Measurements from ENCODE around the gene PMPCA. TPM values are rescaled to one million over a fixed set of nuclear protein-coding genes. Genes with fewer than 3 reads are reported as not detected.

PMPCA gene
- total RNA-seq, 2 donors from 2014 or later: 82.7 to 85.4 TPM

DNA sequence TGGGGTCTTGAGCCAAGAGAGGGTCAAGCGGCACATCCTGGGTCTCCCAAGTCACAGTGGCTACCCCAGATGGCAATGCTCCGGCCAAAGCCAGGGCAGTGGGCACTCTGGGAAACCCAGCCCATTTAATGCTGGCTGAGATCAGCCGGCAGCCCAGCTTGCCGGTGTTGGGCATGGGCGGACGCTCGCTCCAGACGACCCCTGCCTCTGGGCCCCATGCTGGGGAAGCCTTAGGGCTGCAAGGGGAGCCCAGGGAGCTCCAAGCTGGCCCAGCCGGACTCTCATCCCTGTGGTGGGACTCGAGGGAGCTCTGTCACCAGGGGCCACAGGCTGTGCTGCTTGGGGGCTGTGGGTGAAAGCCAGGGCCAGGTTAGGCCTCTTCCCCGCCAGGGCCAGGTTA lies 31.1 kb upstream of the PMPCA start:
- no peaks in the 10 kb centered on the region for H3K27me3 Mint-ChIP-seq (ENCODE audit: insufficient read depth)
- Histone ChIP-seq H3K27me3 (ENCODE audit: control insufficient read depth, insufficient read depth, low read length, poor library complexity, severe bottlenecking) (no peaks in the 10 kb centered on the region), H3K9me3 (ENCODE audit: control insufficient read depth, low read length) (no peaks in the 10 kb centered on the region), H3K36me3 (ENCODE audit: control insufficient read depth, insufficient read depth, low read length) (peaks cover 30% of the 10 kb centered on the region), H3K4me3 (ENCODE audit: low read length) (no peak overlapping the region), H3K4me1 (ENCODE audit: control insufficient read depth, insufficient read depth, low read length) (no peaks in the 10 kb centered on the region), H3K9ac (ENCODE audit: extremely low read depth, low read length, poor library complexity, severe bottlenecking) (no peak overlapping the region), H3K27ac (ENCODE audit: low read depth, low read length) (no peak overlapping the region)
- H3K36me3 Mint-ChIP-seq (ENCODE audit: low read depth): peaks cover 15% of the 10 kb centered on the region
- H3K9me3 Mint-ChIP-seq: no peaks in the 10 kb centered on the region
- H3K27ac Mint-ChIP-seq: no peak overlapping the region
- no peak for DNase-seq
- H3K4me3 Mint-ChIP-seq: no peak overlapping the region
- H3K4me1 Mint-ChIP-seq: no peaks in the 10 kb centered on the region
- TF ChIP-seq, protein P1, sequence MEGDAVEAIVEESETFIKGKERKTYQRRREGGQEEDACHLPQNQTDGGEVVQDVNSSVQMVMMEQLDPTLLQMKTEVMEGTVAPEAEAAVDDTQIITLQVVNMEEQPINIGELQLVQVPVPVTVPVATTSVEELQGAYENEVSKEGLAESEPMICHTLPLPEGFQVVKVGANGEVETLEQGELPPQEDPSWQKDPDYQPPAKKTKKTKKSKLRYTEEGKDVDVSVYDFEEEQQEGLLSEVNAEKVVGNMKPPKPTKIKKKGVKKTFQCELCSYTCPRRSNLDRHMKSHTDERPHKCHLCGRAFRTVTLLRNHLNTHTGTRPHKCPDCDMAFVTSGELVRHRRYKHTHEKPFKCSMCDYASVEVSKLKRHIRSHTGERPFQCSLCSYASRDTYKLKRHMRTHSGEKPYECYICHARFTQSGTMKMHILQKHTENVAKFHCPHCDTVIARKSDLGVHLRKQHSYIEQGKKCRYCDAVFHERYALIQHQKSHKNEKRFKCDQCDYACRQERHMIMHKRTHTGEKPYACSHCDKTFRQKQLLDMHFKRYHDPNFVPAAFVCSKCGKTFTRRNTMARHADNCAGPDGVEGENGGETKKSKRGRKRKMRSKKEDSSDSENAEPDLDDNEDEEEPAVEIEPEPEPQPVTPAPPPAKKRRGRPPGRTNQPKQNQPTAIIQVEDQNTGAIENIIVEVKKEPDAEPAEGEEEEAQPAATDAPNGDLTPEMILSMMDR (conservative IDR thresholded peaks at IDR 0.05): no peak
- WGBS, 2 experiments (ENCODE audit: insufficient coverage in 1 of 2, insufficient read length in 1 of 2): 93 to 97% methylated on average over 10 to 11 of the region's 11 CpGs

DNA sequence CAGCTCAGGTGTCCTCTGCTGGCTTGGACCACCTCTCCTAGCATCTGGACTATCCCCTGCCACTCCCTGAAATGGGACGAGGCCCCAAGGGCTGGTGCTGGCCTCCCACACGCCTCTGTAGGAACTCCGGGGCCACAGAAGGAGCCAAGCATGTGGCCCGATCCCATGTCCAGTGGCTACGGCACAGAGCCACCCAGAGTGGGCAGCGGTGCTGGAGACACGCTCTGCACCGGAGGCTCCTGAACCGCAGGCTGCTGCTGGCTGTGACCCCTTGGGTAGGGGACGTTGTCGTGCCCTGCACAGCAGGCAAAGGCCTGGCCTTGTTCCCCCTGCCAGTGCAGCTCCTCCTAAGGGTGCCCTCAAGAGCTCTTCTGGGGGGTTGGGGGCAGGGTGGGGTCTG lies 30.6 kb upstream of the PMPCA start:
- Mint-ChIP-seq H3K4me3 (no peak overlapping the region), H3K9me3 (no peaks in the 10 kb centered on the region), H3K4me1 (no peaks in the 10 kb centered on the region), H3K36me3 (ENCODE audit: low read depth) (peaks cover 20% of the 10 kb centered on the region), H3K27ac (no peak overlapping the region), H3K27me3 (ENCODE audit: insufficient read depth) (no peaks in the 10 kb centered on the region)
- TF ChIP-seq, protein P1 (conservative IDR thresholded peaks at IDR 0.05): no peak
- H3K9ac ChIP-seq (ENCODE audit: extremely low read depth, low read length, poor library complexity, severe bottlenecking): no peak overlapping the region
- H3K27me3 ChIP-seq (ENCODE audit: control insufficient read depth, insufficient read depth, low read length, poor library complexity, severe bottlenecking): no peaks in the 10 kb centered on the region
- 70 to 86% methylated on average over 5 to 11 of the region's 11 CpGs for WGBS, 2 experiments (ENCODE audit: insufficient coverage in 1 of 2, insufficient read length in 1 of 2)
- no peaks in the 10 kb centered on the region for H3K4me1 ChIP-seq (ENCODE audit: control insufficient read depth, insufficient read depth, low read length)
- H3K27ac ChIP-seq (ENCODE audit: low read depth, low read length): no peak overlapping the region
- H3K36me3 ChIP-seq (ENCODE audit: control insufficient read depth, insufficient read depth, low read length): peaks cover 32% of the 10 kb centered on the region
- no peak for DNase-seq
- H3K4me3 ChIP-seq (ENCODE audit: low read length): no peak overlapping the region
- H3K9me3 ChIP-seq (ENCODE audit: control insufficient read depth, low read length): no peaks in the 10 kb centered on the region

DNA sequence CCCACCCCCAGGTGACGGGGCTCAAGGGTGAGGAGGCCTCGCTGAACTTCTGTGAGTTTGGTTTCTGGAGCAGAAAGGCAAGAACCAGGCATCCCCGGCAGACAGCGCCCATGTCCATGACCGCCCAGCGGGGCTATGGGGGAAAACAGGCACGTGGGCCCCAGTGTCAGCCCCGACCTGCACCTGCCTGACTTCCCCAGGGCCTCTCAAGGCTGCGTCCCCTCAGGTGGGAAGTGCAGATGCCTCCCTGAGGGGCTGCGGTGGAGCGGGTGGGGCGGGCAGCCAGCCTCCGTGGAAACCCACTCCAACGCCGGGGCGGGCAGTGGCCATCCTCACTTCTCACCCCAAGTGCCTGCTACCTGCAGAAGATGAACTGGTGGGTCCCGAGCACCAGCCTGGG lies 30.1 kb upstream of the PMPCA start:
- no peak overlapping the region for H3K9ac ChIP-seq (ENCODE audit: extremely low read depth, low read length, poor library complexity, severe bottlenecking)
- no peak overlapping the region for H3K4me3 ChIP-seq (ENCODE audit: low read length)
- TF ChIP-seq, protein P1 (conservative IDR thresholded peaks at IDR 0.05): no peak
- peaks cover 33% of the 10 kb centered on the region for H3K36me3 ChIP-seq (ENCODE audit: control insufficient read depth, insufficient read depth, low read length)
- H3K27me3 ChIP-seq (ENCODE audit: control insufficient read depth, insufficient read depth, low read length, poor library complexity, severe bottlenecking): no peaks in the 10 kb centered on the region
- H3K4me1 ChIP-seq (ENCODE audit: control insufficient read depth, insufficient read depth, low read length): no peaks in the 10 kb centered on the region
- no peaks in the 10 kb centered on the region for H3K4me1 Mint-ChIP-seq
- no peaks in the 10 kb centered on the region for H3K9me3 Mint-ChIP-seq
- H3K36me3 Mint-ChIP-seq (ENCODE audit: low read depth): peaks cover 25% of the 10 kb centered on the region
- H3K27ac Mint-ChIP-seq: no peak overlapping the region
- WGBS, 2 experiments (ENCODE audit: insufficient coverage in 1 of 2, insufficient read length in 1 of 2): 94% methylated on average over 5 to 17 of the region's 17 CpGs
- DNase-seq: no peak
- H3K27ac ChIP-seq (ENCODE audit: low read depth, low read length): no peak overlapping the region
- no peaks in the 10 kb centered on the region for H3K27me3 Mint-ChIP-seq (ENCODE audit: insufficient read depth)
- H3K4me3 Mint-ChIP-seq: no peak overlapping the region
- no peaks in the 10 kb centered on the region for H3K9me3 ChIP-seq (ENCODE audit: control insufficient read depth, low read length)
